Astrocyte (in vitro differentiated cells and primary cell): ENCODE data around the gene UBASH3A. TPM values are rescaled to one million over a fixed set of nuclear protein-coding genes. Genes with fewer than 3 reads are reported as not detected.

Source experiments
- DNase-seq: peaks from one replicate; pipeline ENCODE4 v3.0.0-alpha.2; 2010; ENCODE audit warnings: low read depth
- FAIRE-seq: peaks from 2 replicates; lab custom pipeline; 2011; peaks lifted over from hg19 to GRCh38; lab: Jason Lieb, UNC
- H2AFZ ChIP-seq: 2 replicates; pipeline ENCODE4 v1.6.0; 2012; ENCODE audit warnings: low read depth, low read length, inconsistent platforms
- H3K27ac ChIP-seq: 2 replicates; pipeline ENCODE4 v1.5.1; 2011; ENCODE audit warnings: low read depth, low read length, inconsistent platforms
- H3K27me3 ChIP-seq: 2 replicates; pipeline ENCODE4 v1.6.0; 2011; ENCODE audit warnings: low read length, inconsistent platforms; ENCODE audit not compliant: insufficient read depth
- H3K36me3 ChIP-seq: 2 replicates; pipeline ENCODE4 v1.5.1; 2011; ENCODE audit warnings: low read length, inconsistent platforms; ENCODE audit not compliant: insufficient read depth
- H3K4me1 ChIP-seq: 2 replicates; pipeline ENCODE4 v1.5.1; 2011; ENCODE audit warnings: low read length, inconsistent platforms; ENCODE audit not compliant: insufficient read depth
- H3K4me2 ChIP-seq: 2 replicates; pipeline ENCODE4 v1.6.0; 2012; ENCODE audit warnings: low read length, inconsistent platforms
- H3K4me3 ChIP-seq: 2 replicates; pipeline ENCODE4 v1.5.1; 2011; ENCODE audit warnings: low read depth, mild to moderate bottlenecking, low read length, inconsistent platforms; ENCODE audit not compliant: insufficient read depth
- H3K79me2 ChIP-seq: 2 replicates; pipeline ENCODE4 v1.6.0; 2012; ENCODE audit warnings: mild to moderate bottlenecking, low read length, inconsistent platforms; ENCODE audit not compliant: insufficient read depth
- H3K9ac ChIP-seq: 2 replicates; pipeline ENCODE4 v1.6.0; 2012; ENCODE audit warnings: mild to moderate bottlenecking, low read length, inconsistent platforms
- H3K9me3 ChIP-seq: 2 replicates; pipeline ENCODE4 v1.5.1; 2012; ENCODE audit warnings: low read depth, mild to moderate bottlenecking, low read length, inconsistent platforms; ENCODE audit not compliant: insufficient read depth
- H4K20me1 ChIP-seq: 2 replicates; pipeline ENCODE4 v1.6.0; 2012; ENCODE audit warnings: low read length, inconsistent platforms; ENCODE audit not compliant: insufficient read depth
- H3K27ac Mint-ChIP-seq: one replicate; pipeline ENCODE4 v1.8.0; 2021; ENCODE audit warnings: mild to moderate bottlenecking, mixed read lengths; ENCODE audit not compliant: unreplicated experiment
- H3K27me3 Mint-ChIP-seq: one replicate; pipeline ENCODE4 v1.8.0; 2021; ENCODE audit warnings: low read depth, mixed read lengths; ENCODE audit not compliant: unreplicated experiment
- H3K36me3 Mint-ChIP-seq: one replicate; pipeline ENCODE4 v1.8.0; 2021; ENCODE audit warnings: low read depth, mixed read lengths; ENCODE audit not compliant: unreplicated experiment
- H3K4me1 Mint-ChIP-seq: one replicate; pipeline ENCODE4 v1.8.0; 2021; ENCODE audit warnings: low read depth, mixed read lengths; ENCODE audit not compliant: unreplicated experiment
- H3K4me3 Mint-ChIP-seq: one replicate; pipeline ENCODE4 v1.8.0; 2021; ENCODE audit warnings: mild to moderate bottlenecking, moderate library complexity, mixed read lengths; ENCODE audit not compliant: unreplicated experiment
- H3K9me3 Mint-ChIP-seq: one replicate; pipeline ENCODE4 v1.8.0; 2021; ENCODE audit warnings: mild to moderate bottlenecking, mixed read lengths; ENCODE audit not compliant: unreplicated experiment
- CTCF ChIP-seq: IDR thresholded peaks from 2 replicates; pipeline ENCODE4 v1.5.1; 2011; ENCODE audit warnings: low read depth, mild to moderate bottlenecking, inconsistent platforms, low read length, moderate library complexity; ENCODE audit not compliant: insufficient read depth
- EZH2 ChIP-seq: IDR thresholded peaks from 2 replicates; pipeline ENCODE4 v1.6.1; 2012; ENCODE audit warnings: mild to moderate bottlenecking, low read length, inconsistent platforms; ENCODE audit not compliant: insufficient read depth
- total RNA-seq: library from RNA; stranded (reverse); gene quantifications from 2 replicates; pipeline ENCODE4 v1.2.1, GENCODE V29; 2021

UBASH3A gene
- total RNA-seq, 1 donor from 2014 or later: not detected

GRCh38 chr21:42395905-42396651, 7.6 kb upstream of the UBASH3A start, which contains the start of gene TMPRSS3:
Gene TMPRSS3 (minus strand): TSS chr21:42396052. CDS start chr21:42395417, 635 bp downstream.
- Mint-ChIP-seq H3K27me3 (peaks cover 11% of the 10 kb centered on the region), H3K9me3 (no peaks in the 10 kb centered on the region), H3K4me3 (no peak within 1 kb of the TSS), H3K36me3 (peaks cover 1% of the 10 kb centered on the region), H3K4me1 (peaks cover 4% of the 10 kb centered on the region), H3K27ac (no peak within 1 kb of the TSS)
- Histone ChIP-seq H3K4me1 (no peaks in the 10 kb centered on the region), H3K4me3 (no peak within 1 kb of the TSS), H3K27me3 (no peaks in the 10 kb centered on the region), H3K9me3 (no peaks in the 10 kb centered on the region), H3K79me2 (no peaks in the 10 kb centered on the region), H3K27ac (no peak within 1 kb of the TSS), H3K36me3 (no peaks in the 10 kb centered on the region), H2AFZ (no peak within 1 kb of the TSS), H4K20me1 (no peaks in the 10 kb centered on the region), H3K9ac (no peak within 1 kb of the TSS), H3K4me2 (no peak within 1 kb of the TSS)
- TF ChIP-seq EZH2 (no peak), CTCF (no peak)
- FAIRE-seq (no peak), DNase-seq (no peak)

GRCh38 chr21:42396799-42397745, 6.6 kb upstream of the UBASH3A start:
- H3K79me2 ChIP-seq: no peaks in the 10 kb centered on the region
- Mint-ChIP-seq H3K27ac (no peak overlapping the region), H3K9me3 (no peaks in the 10 kb centered on the region), H3K27me3 (peaks cover 11% of the 10 kb centered on the region), H3K36me3 (peaks cover 1% of the 10 kb centered on the region), H3K4me1 (peaks cover 4% of the 10 kb centered on the region), H3K4me3 (no peak overlapping the region)
- no peak for DNase-seq
- peaks cover 1% of the 10 kb centered on the region for H3K9me3 ChIP-seq
- H3K4me2 ChIP-seq: no peak overlapping the region
- TF ChIP-seq EZH2: no peak
- no peak for TF ChIP-seq CTCF
- no peak overlapping the region for H3K27ac ChIP-seq
- FAIRE-seq: no peak
- no peak overlapping the region for H3K9ac ChIP-seq
- no peaks in the 10 kb centered on the region for H4K20me1 ChIP-seq
- no peak overlapping the region for H2AFZ ChIP-seq
- no peak overlapping the region for H3K4me3 ChIP-seq
- H3K36me3 ChIP-seq: no peaks in the 10 kb centered on the region
- no peaks in the 10 kb centered on the region for H3K27me3 ChIP-seq
- no peaks in the 10 kb centered on the region for H3K4me1 ChIP-seq
